Fibroblast of gingiva (primary cell): Measurements from ENCODE around the gene KRT5.
A peak's percentile ranks its signal among the peaks of the same experiment; 100 is the strongest.
"Not testable (repeated sequence)": the region's sequence is repeated elsewhere in the genome, so short reads cannot be mapped to it uniquely, and the experiment has no call there.

Experiments
- DNase-seq: peaks from one replicate; pipeline ENCODE4 v3.0.0-alpha.2; 2011; ENCODE audit warnings: low read depth

KRT5 gene

DNA sequence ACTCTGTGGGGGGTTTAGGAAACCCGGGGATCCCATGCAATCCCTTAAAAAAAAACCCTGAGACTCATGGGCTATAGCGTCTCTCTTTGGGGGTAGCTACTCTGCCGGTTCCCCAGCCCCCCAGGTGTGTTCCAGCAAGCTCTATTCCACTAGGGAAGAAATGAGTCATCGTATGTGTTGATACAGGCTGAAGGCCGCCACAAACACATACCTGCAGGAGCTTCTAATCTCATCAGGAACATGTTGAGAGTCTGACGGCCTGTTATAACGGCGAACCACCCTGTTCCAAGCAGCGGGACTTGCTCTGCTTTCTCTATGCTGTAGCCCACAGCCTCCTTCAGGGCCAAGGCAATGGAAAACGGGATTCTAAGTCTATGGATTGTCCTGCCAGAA lies 977 bp upstream of the KRT5 start:
- no peak for DNase-seq

DNA sequence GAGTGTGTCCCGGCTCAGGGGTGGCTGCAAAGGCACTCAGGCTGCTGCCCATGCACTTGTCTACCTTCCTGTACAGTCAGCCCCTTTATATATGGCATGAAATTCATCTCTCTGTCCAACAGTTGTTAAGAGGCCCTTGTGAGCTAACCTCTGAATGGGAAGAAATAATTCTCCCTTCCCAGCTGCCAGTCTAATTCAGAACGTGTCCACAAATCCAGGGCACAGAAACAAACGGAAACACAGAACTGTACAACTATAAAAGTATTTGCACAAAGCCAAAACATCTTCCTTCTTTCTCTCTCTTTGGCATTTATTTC lies 849 bp downstream of the KRT5 start:
- DNase-seq = no peak

DNA sequence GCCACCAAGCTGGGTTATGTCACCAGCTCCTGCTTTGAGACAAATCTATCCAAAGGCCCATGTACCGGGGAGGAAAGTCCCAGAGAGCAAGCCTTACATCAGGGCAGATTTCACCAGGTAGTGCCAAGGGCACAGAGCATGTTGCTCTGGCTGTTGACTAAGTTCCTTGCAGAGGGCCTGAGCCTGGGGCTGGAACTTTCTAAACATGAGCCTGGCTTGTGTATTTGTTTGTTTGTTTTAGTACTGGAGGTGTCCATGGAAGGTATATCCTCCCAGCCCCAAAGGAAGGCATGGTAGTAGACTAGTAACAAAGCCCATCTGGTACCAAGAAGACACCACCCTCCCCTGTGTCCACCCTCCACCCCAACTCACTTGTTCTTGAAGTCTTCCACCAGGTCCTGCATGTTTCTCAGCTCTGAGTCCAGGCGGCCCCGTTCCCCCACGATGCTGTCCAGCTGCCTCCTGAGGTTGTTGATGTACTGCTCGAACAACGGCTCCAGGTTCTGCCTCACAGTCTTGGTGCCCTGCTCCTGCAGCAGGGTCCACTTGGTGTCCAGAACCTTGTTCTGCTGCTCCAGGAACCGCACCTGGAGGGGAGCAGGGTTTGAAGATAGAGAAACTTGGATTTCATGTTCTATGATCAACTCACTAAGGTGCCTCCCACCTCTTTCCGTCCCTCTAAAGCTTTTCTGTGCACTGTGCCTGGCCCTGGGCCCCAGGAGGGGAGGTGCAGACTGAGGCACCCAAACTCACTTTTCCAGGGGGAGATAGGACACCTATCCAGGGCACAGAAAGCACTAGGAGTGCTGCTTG lies 1.4 kb downstream of the KRT5 start:
- DNase-seq = no peak

DNA sequence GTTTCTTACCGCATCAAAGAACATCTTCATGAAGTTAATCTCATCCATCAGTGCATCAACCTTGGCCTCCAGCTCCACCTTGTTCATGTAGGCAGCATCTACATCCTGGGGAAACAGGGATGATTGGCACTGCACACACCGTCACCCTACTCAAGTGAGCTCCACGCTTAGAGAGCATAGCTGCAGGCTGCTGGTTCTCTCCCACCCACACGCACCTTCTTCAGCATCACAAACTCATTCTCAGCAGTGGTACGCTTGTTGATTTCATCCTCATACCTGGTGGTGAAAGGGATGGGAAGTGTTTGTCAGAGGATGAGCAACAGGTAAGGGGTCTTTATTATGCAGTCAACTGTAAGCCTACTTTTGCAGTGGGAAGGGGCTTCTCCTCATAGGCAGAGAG lies 2.3 kb downstream of the KRT5 start:
- no peak for DNase-seq

DNA sequence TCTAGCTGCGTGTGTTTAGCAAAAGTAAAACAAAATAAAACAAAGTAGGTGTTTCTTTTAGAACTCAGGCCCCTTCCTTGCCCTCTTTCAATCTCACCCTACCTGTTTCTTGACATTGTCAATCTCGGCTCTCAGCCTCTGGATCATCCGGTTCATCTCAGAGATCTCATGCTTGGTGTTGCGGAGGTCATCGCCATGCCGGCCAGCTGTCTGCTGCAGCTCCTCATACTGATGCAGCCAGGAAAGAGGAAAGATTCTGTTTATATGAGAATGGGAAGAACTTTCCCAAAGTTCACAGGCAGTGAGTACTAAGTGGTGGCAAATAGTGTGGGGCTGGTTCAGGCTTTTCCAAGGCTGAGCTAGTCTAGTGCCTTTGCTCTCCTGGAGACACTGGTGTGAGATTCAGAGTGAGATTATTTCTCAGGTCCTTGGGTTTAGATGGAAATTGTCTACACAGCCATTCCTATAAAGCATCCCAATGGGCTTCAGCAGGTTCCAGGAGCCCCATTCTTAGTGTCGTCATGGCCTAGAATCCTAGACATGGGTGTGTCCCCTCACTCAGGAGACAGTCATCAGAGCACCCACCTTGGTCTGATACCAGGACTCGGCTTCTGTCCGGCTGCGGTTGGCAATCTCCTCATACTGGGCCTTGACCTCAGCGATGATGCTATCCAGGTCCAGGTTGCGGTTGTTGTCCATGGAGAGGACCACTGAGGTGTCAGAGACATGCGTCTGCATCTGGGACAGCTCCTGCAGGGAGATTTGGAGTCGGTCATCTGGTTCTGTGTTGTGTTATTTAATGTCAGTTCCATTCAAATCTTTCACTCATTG lies 3.0 kb downstream of the KRT5 start:
- no peak for DNase-seq

DNA sequence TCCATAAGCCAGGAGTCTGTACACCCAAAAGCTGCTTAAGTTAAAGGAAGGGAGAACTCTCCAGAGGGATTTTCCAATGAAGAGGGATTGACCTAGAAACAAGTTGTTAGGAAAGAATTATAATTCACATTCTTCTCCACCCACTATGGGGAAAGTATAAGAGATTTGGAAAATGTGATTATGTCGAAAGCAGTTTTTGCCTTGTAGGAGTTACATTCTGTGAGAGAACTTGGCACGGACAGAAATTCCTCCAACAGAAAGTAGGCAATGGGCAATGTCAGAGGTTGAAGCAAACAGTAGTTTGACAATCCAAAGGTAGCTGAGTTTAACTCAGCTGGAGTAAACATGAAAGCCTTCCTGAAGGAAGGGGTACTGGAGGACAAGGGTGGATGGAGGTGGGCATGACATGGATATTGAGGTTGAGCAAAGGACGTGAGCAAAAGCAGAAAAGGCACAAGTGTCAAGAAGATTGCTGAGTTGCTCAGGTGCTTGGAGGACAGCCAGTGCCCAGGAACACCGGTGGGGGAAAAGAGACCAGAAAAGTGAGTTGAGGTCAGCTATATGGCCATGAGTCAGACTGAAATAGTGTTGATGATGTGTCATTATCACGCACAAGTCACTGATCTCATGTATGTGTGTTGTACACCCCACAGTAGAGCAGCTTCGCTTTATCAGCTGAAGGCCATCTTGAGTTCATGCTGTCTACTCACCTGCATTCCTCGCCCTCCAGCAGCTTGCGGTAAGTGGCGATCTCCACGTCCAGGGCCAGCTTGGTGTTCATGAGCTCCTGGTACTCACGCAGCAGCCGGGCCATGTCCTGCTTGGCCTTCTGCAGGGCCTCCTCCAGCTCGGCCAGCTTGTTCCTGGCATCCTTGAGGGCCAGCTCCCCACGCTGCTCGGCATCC lies 4.0 kb downstream of the KRT5 start:
- peak; percentile 16 for DNase-seq

DNA sequence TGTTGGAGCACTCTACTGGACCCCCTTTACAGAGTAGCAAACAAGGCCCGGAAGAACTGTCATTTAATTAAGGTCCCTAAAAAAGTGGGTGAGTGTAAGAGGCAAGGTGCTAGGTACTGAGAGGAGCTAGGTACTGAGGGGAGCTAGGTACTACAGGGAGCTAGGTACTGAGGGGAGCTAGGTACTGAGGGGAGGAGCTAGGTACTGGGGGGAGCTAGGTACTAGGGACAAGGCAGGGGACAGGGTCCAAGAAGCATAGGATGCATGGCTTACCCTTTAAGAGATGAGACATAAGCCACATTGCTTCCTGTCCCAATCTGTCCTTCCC lies 4.9 kb downstream of the KRT5 start:
- no peak for DNase-seq

DNA sequence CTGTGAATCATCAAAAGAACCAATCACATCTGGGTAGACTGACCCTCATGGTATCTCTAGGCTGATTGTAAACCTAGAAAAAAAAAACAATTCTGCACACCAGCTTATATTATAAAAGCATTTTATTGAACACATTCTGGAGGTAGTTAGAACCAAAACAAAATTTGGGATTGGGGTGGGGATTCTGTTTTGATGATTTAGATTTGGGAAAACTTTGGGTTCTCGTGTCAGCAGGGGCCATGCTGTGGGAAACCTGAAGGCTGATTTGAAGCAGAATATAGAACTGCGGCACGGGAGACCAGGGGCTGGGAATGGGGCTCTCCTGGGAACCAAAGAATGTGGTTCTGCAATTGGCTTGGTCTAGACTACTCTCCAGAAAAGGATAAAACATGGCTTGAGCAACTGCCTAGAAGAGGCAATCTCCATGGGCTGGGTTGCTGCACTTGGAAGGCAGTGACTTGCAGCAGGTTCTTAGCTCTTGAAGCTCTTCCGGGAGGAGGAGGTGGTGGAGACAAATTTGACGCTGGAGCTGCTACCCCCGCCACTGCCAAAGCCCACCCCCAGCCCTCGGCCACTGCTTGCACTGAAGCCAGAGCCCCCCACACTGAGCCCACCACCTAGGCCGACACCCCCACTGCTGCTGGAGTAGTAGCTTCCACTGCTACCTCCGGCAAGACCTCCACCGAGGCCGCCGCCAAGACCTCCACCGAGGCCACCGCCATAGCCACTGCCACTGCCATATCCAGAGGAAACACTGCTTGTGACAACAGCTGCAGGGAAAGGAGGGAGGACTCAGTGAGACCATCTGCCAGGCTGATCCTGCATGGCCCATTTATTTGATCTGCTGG lies 5.5 kb downstream of the KRT5 start:
- DNase-seq = no peak

DNA sequence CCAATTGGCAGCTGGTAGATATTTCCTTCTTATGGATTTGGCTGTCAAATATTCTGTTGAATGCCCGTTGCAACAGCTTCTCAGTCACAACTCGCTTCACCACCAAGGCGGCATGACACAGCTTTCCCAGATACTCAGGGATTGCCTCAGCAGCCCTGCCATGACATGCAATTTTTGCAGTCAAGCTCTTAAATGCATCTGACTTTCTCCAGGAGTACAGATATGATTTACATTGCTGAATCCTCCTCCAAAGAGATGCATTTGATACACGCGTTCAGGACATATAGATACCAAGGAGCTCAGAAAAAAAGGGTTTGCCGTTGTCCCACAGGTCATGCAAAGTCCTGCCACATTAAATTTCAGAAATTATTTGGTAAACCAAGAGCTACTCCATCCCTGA lies 6.5 kb downstream of the KRT5 start:
- DNase-seq = no peak

DNA sequence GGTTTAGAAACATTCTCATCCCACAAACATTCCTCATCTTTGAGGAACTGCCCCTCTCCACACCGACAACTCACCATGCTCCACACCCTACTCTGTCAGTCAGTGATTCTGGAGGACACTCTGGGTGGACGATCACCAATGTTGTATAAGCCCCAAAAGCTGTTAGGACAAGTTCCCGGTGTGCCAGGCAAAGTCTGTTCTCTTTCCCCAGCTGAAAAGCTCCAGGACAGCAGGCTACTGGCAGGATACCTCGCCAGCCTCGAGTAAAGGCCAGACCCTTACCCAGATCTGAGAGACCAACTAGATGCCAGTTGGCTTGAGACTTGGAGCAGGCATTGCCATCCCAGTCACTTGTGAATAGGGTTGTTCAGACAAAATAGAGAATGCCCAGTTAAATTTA lies 12.0 kb downstream of the KRT5 start:
- no peak for DNase-seq

DNA sequence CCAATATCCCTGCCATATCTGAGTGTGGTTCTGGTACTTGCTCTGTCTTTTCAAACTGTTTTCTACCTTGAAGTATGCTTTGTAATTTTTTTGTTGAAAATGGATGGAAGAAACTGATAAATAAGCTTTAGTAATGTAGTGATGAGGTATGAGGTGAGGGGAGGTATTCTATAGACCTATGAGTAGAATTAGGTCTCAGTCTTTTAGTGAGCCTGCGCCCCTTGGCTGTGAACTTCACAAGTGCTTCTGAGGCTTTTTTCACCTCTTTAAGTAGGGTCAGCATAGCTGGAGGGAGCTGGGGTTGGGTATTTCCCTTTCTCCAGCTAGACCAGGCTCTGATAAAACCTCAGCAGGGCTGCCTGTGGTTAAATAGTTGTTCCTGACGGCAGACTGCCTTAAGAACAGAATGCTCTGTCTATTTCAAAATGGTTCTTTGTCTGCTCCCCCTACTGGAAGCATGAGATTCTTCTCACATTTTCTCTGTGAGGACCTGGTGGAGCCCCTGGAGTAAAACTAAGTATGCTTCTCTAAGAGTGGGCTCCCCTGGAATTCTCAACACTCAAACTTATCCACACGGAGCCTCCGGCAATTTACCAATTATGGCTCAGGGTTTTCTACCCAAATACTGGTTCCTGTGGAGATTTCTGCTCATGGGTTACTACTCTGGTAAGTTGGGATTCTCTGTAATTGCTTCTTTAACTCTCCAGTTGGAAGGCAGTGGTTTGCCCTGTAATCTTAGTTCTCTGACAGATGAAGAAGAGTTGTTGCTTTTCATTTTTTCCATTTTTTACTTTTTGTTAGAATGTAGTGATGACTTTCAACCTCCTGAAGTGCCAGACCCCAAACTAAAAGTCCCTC lies 13.1 kb downstream of the KRT5 start:
- DNase-seq = peak; percentile 44

DNA sequence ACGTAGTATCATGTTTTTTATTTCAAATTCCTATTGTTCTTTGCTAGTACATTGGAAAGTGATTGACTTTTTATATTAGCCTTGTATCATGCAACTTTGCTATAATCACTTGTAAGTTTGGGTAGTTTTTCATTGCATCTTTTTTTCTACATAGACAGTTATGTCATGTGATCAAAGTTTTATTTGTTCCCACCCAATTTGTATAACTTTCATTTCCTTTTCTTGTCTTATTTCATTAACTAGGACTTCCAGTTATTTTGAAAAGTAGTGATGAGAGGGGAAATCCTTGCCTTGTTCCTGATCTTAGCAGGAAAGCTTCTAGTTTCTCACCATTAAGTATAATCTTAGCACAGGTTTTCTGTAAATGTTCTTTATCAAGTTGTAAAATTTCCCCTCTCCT lies 17.3 kb downstream of the KRT5 start:
- DNase-seq = no peak

DNA sequence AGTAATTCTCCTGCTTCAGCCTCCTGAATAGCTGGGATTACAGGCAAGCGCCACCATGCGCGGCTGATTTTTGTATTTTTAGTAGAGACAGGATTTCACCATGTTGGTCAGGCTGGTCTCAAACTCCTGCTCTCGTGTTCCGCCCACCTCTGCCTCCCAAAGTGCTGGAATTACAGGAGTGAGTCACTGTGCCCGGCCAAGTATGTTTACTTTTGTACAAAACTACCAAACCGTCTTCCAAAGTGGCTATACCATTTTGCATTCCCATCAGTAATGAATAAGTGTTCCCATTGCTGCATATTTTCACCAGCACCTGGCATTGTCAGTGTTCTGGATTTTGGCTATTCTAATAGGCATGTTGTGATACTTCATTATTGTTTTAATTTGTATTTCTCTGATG lies 18.7 kb downstream of the KRT5 start:
- no peak for DNase-seq

DNA sequence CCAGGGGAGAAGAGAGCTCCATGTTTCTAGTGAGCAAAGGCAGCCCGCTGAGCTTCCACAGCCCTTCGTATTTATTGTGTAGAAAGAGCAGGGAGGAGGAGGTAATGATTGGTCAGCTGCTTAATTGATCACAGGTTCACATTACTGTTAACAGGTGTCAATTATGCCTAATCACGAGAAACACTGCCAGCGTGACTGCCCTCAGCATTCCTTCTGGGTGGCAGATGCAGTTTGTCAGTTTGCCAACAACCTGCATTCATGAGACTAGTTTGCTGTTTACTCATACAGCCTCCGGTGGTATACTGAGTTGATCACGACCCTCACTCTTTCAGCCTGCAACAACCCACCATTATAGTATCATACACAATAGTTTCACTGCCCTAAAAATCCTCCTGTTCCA lies 19.6 kb downstream of the KRT5 start:
- DNase-seq = not testable (repeated sequence)

DNA sequence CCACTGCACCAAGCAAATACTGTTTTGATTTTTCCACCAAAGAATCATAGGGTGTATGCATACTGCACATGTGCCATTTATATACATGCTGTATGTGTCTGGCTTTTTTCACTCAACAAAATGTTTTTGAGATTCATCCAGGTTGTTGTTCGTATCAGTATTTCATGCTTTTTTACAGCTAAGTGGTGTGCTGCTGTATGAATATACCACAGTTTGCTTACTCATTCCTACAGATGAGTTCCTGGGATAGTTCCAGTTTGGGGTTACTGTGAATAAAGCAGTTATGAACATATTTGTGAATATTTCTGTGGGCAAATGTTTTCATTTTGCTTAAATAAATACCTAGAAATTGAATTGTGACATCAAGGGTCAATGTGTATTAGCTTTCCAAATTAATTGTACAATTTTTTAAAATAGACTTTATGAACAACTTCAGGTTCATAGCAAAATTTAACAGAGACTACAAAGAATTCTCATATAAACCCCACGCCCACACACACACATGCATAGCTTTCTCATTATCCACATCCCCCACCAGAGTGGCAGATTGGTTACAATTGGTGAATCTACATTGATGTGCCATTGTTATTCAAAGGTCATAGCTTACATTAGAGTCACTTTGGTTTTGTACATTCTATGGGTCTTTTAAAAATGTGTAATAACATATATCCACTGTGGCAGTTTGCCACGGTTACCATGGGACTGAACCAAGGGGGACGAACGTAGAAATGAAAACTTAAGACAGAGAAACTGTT lies 20.2 kb downstream of the KRT5 start:
- DNase-seq = no peak

DNA sequence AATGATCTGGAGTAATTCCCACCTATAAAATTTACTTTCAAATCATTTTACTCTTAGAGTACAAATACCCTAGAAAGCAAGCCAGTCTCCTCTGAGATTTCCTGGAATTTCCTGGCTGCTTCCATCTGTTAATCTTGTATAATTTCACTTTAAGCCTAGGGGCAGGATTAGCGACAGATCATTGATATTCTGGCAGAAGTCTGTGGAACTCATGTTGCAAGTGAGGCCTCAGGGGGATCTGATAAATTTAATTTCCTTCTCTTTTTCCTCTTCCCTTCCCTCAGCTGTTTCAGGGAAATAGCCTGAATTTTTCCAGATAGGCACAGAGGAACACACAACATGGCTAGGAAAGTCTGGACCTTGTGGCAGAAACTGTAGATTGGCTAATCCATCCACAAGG lies 21.2 kb downstream of the KRT5 start:
- DNase-seq = no peak

DNA sequence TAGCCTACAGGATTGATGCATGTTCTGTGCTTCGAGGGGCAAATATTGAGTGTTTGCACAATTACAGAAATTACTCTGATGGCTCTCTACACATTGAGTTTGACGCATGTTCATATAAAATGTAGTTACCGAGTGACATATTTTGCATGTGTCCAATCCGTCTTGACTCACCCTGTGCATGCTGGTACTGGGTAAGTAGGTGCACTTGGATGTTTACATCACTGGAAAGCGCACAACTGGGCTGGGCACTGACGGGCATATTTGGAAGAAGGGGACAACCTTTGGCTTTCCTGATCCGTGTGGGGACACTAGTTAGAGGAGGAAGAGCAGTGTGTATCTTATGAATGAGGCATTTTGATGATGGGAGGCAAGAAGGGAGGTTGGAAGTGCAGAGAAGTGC lies 22.2 kb downstream of the KRT5 start:
- DNase-seq = no peak

DNA sequence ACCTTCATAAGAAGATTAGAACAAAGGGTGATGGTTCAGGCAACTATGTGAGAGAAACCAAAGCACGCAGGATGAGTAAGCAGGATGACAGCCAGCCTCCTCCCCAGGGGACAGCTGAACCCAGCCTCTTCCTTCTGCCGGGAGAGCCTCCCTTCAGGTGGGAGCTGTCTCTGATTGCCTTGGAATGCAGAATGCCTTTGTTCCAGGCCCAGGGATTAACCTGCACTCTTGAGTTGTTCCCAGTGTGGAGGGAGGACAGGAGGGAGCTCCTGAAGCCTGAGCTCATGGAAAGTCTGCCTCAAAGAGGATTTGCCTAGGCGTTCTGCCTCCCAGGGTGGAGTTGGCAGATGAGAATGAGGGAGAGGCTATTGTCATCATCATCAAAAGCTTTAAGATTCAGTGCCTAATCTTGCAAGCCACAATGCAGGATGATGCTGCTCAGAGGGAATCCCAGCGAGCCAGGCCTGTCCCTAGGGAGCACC lies 23.6 kb downstream of the KRT5 start:
- DNase-seq = peak; percentile 48

DNA sequence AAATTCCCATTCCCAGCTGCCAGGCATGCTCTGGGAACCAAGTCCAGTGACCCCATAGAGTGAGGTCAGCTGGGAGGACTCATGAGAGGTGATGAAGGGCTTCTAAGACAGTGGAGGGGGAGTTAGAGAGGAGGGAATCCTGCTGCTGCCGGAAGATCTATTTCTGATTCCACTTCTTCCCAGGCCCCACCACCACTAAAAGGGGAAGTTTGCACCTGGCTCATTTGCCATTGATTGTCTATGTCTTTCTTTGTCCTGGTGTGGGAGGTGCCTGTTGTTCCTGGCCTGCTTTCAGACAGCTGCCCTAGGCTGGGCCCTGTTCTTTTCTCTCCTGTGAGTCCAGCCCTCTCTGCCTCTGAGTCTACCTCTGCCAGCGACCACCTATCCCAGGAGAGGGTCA lies 24.1 kb downstream of the KRT5 start:
- no peak for DNase-seq

DNA sequence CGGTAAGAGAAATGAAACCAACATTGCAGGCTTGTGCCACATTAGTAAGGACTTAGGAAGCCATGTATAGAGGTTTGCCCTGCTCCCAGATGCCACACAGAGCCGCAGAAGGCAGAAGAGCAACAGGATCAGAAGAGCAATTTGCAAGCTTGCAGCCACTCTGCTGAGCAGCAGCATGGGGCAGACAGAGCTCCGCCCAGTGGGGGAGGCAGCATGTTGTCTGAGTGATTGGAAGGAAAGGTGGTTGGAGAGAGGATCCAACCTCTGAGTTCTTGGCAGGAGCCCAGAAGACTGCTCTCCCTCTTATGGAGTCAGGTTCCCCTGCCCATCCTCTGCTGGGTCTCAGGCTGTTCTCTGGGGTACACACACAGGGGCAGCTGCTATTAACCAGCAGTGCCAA lies 24.8 kb downstream of the KRT5 start:
- DNase-seq = no peak
